ENCODE data around the gene PATJ. TPM values are rescaled to one million over a fixed set of nuclear protein-coding genes. Genes with fewer than 3 reads are reported as not detected.

Gene PATJ
- total RNA-seq, 4 donors from 2014 or later = 119 to 299 (median 149) TPM

DNA sequence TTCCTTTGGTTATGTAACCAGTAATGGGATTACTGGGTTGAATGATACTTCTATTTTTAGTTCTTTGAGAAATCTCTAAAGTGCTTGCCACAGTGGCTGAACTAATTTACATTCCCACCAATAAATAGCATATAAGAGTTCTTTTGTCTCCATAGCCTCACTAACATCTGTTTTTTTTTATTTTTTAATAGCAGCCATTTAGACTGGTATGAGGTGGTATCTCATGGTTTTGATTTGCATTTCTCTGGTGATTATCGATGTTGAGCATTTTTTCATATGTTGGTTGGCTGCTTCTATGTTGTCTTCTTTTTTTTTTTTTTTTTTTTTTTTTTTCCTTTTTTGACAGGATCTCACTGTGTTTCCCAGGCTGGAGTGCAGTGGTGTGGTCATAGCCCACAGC lies 319.8 kb downstream of the PATJ start:
- no peak for DNase-seq
- Histone ChIP-seq H3K9me3 (no peaks in the 10 kb centered on the region), H3K36me3 (peaks cover 0 to 11% (median 0%) of the 10 kb centered on the region in 4 donors), H3K4me3 (no peak overlapping the region), H3K27me3 (no peaks in the 10 kb centered on the region), H3K27ac (no peak overlapping the region), H3K4me1 (no peaks in the 10 kb centered on the region)
- intact Hi-C loops (cut with DNase I; ENCODE audit: low total_unique reads) (no loop called here), in situ Hi-C loops (cut with MboI; ENCODE audit: low pct_ligation_motif_present in 1 of 4, low pct_unique_long_range_greater_than_20kb in 1 of 4, low sequenced_read_pairs in 3 of 4) (no loop called here)
- no peak for TF ChIP-seq POLR2A (IDR thresholded peaks at IDR 0.05)
- TF ChIP-seq EP300 (IDR thresholded peaks at IDR 0.05; ENCODE audit: low read depth) = no peak
- no peak for TF ChIP-seq POLR2AphosphoS5 (IDR thresholded peaks at IDR 0.05)
- TF ChIP-seq, protein P1, sequence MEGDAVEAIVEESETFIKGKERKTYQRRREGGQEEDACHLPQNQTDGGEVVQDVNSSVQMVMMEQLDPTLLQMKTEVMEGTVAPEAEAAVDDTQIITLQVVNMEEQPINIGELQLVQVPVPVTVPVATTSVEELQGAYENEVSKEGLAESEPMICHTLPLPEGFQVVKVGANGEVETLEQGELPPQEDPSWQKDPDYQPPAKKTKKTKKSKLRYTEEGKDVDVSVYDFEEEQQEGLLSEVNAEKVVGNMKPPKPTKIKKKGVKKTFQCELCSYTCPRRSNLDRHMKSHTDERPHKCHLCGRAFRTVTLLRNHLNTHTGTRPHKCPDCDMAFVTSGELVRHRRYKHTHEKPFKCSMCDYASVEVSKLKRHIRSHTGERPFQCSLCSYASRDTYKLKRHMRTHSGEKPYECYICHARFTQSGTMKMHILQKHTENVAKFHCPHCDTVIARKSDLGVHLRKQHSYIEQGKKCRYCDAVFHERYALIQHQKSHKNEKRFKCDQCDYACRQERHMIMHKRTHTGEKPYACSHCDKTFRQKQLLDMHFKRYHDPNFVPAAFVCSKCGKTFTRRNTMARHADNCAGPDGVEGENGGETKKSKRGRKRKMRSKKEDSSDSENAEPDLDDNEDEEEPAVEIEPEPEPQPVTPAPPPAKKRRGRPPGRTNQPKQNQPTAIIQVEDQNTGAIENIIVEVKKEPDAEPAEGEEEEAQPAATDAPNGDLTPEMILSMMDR (IDR thresholded peaks at IDR 0.05) = no peak
- WGBS, 2 donors (ENCODE audit: low coverage in 1 of 2) = 67 to 79% methylated on average over 1 of the region's 1 CpG

GRCh38 chr1:62064829-62065407 lies 322.6 kb downstream of the PATJ start:
- peaks cover 0 to 11% (median 0%) of the 10 kb centered on the region in 4 donors for H3K36me3 ChIP-seq
- no peaks in the 10 kb centered on the region for H3K27me3 ChIP-seq
- TF ChIP-seq, protein P1 (IDR thresholded peaks at IDR 0.05) = no peak
- TF ChIP-seq EP300 (IDR thresholded peaks at IDR 0.05; ENCODE audit: low read depth) (no peak), POLR2A (IDR thresholded peaks at IDR 0.05) (no peak), POLR2AphosphoS5 (IDR thresholded peaks at IDR 0.05) (no peak)
- no peak overlapping the region for H3K4me3 ChIP-seq
- WGBS, 2 donors (ENCODE audit: low coverage in 1 of 2) = 91 to 96% methylated on average over 4 of the region's 4 CpGs
- H3K4me1 ChIP-seq = peaks cover 0 to 10% (median 3%) of the 10 kb centered on the region in 4 donors
- no peaks in the 10 kb centered on the region for H3K9me3 ChIP-seq
- DNase-seq = no peak
- in situ Hi-C loops (cut with MboI; ENCODE audit: low pct_ligation_motif_present in 1 of 4, low pct_unique_long_range_greater_than_20kb in 1 of 4, low sequenced_read_pairs in 3 of 4) (no loop called here), intact Hi-C loops (cut with DNase I; ENCODE audit: low total_unique reads) (no loop called here)
- no peak overlapping the region for H3K27ac ChIP-seq

DNA sequence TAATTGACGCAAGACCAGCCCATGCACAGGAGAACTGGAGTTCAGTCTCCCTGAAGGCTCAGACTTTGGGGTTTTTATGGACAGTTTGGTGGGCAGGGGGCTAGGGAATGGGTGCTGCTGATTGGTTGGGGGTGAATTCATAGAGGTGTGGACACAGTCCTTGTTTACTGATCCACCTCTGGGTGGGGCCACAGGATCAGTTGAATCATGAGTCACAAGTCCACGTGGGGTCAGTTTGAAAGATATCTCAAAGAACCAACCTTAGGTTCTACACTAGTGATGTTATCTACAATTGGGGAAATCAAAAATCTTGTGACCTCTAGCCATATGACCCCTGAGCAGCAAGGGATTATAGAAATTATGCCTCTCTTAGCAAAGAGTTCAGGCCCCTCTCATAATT lies 324.4 kb downstream of the PATJ start:
- 91 to 96% methylated on average over 1 to 2 of the region's 2 CpGs for WGBS, 2 donors (ENCODE audit: low coverage in 1 of 2)
- no peak for DNase-seq
- no peaks in the 10 kb centered on the region for H3K27me3 ChIP-seq
- H3K4me3 ChIP-seq = no peak overlapping the region
- no peaks in the 10 kb centered on the region for H3K9me3 ChIP-seq
- TF ChIP-seq, protein P1 (IDR thresholded peaks at IDR 0.05) = no peak
- TF ChIP-seq EP300 (IDR thresholded peaks at IDR 0.05; ENCODE audit: low read depth) = no peak
- no peak for TF ChIP-seq POLR2A (IDR thresholded peaks at IDR 0.05)
- TF ChIP-seq POLR2AphosphoS5 (IDR thresholded peaks at IDR 0.05) = no peak
- no peak overlapping the region for H3K27ac ChIP-seq
- H3K36me3 ChIP-seq = peaks cover 0 to 11% (median 0%) of the 10 kb centered on the region in 4 donors
- H3K4me1 ChIP-seq = peaks cover 0 to 10% (median 3%) of the 10 kb centered on the region in 4 donors
- intact Hi-C loops (cut with DNase I; ENCODE audit: low total_unique reads) = no loop called here
- in situ Hi-C loops (cut with MboI; ENCODE audit: low pct_ligation_motif_present in 1 of 4, low pct_unique_long_range_greater_than_20kb in 1 of 4, low sequenced_read_pairs in 3 of 4) = no loop called here

- in situ Hi-C loops (cut with MboI; ENCODE audit: low pct_ligation_motif_present in 1 of 4, low pct_unique_long_range_greater_than_20kb in 1 of 4, low sequenced_read_pairs in 3 of 4) (no loop called here), intact Hi-C loops (cut with DNase I; ENCODE audit: low total_unique reads) (no loop called here)
- no peak for TF ChIP-seq POLR2A (IDR thresholded peaks at IDR 0.05)
- TF ChIP-seq EP300 (IDR thresholded peaks at IDR 0.05; ENCODE audit: low read depth) = no peak
- TF ChIP-seq, protein P1 (IDR thresholded peaks at IDR 0.05) = no peak
- TF ChIP-seq POLR2AphosphoS5 (IDR thresholded peaks at IDR 0.05) = no peak
- Histone ChIP-seq H3K27ac (peak overlapping the region; percentile 14 to 42 (median 34)), H3K9me3 (no peaks in the 10 kb centered on the region), H3K36me3 (peaks cover 0 to 11% (median 0%) of the 10 kb centered on the region in 4 donors), H3K4me3 (no peak overlapping the region), H3K27me3 (no peaks in the 10 kb centered on the region), H3K4me1 (peaks cover 0 to 10% (median 3%) of the 10 kb centered on the region in 4 donors)
- DNase-seq = no peak
- 80% methylated on average over 1 of the region's 1 CpG; no CpG with 5 or more reads in 1 of the 2 donors for WGBS, 2 donors (ENCODE audit: low coverage in 1 of 2)
Measured at GRCh38 chr1:62068416-62068843, 326.1 kb downstream of the PATJ start.
